OCI-LY7 (cell line): ENCODE data around the gene CCDC39. TPM values are rescaled to one million over a fixed set of nuclear protein-coding genes. Genes with fewer than 3 reads are reported as not detected.

Experiments used
- BruUV-seq: library from RNA; stranded (reverse); fragments of 400-500 nt; replicated peaks from 2 replicates; lab custom pipeline; 2021; lab: Mats Ljungman, UMichigan
- CTCF ChIA-PET: fragments of 300-600 bp; sonication (Branson Sonifier 250); formaldehyde crosslinking; loops from one replicate; lab custom pipeline; 2022; ENCODE audit warnings: antibody characterized with exemption; ENCODE audit not compliant: unreplicated experiment; lab: Charles Lee
- POLR2A ChIA-PET: fragments of 300-600 bp; sonication (Branson Sonifier 250); formaldehyde crosslinking; loops from one replicate; lab custom pipeline; 2022; ENCODE audit warnings: antibody characterized with exemption; lab: Charles Lee
- DNase-seq: peaks from one replicate; pipeline ENCODE4 v3.0.0-alpha.2; 2015; ENCODE audit warnings: low spot score
- H2AFZ ChIP-seq: fragments of 200-600 bp; sonication (generic), shearing (Covaris generic); 2 replicates; pipeline ENCODE4 v1.6.1; 2014; ENCODE audit warnings: mild to moderate bottlenecking, antibody characterized with exemption, low read length, moderate library complexity
- H3K27ac ChIP-seq: fragments of 200-600 bp; sonication (generic); 2 replicates; pipeline ENCODE4 v1.5.1; 2014; ENCODE audit warnings: mixed run types, low read depth, mild to moderate bottlenecking, moderate library complexity, low read length, inconsistent platforms; ENCODE audit not compliant: poor library complexity, severe bottlenecking
- H3K36me3 ChIP-seq: fragments of 200-600 bp; sonication (generic); 2 replicates; pipeline ENCODE4 v1.6.1; 2014; ENCODE audit warnings: mild to moderate bottlenecking, antibody characterized with exemption, low read length, moderate library complexity, mixed read lengths; ENCODE audit not compliant: insufficient read depth
- H3K4me1 ChIP-seq: fragments of 200-600 bp; sonication (generic); 2 replicates; pipeline ENCODE4 v1.5.1; 2014; ENCODE audit warnings: mild to moderate bottlenecking, low read length; ENCODE audit not compliant: insufficient read depth, poor library complexity, severe bottlenecking
- H3K4me2 ChIP-seq: fragments of 200-600 bp; sonication (generic); 2 replicates; pipeline ENCODE4 v1.6.1; 2014; ENCODE audit warnings: mild to moderate bottlenecking, low read length
- H3K4me3 ChIP-seq: fragments of 200-600 bp; sonication (generic); 2 replicates; pipeline ENCODE4 v1.5.1; 2014; ENCODE audit warnings: mild to moderate bottlenecking, low read depth, low read length; ENCODE audit not compliant: poor library complexity, severe bottlenecking
- H3K79me2 ChIP-seq: fragments of 200-600 bp; sonication (generic); 2 replicates; pipeline ENCODE4 v1.6.1; 2016; ENCODE audit warnings: low read depth, mild to moderate bottlenecking, low read length, moderate library complexity, mixed read lengths; ENCODE audit not compliant: insufficient read depth
- H3K9me2 ChIP-seq: fragments of 200-600 bp; sonication (generic); 2 replicates; pipeline ENCODE4 v1.6.1; 2016; ENCODE audit warnings: mild to moderate bottlenecking, low read length, mixed read lengths; ENCODE audit not compliant: insufficient read depth
- H3K9me3 ChIP-seq: fragments of 200-600 bp; sonication (generic); 2 replicates; pipeline ENCODE4 v1.6.1; 2014; ENCODE audit warnings: mild to moderate bottlenecking, mixed run types, low read length, mixed read lengths
- H4K20me1 ChIP-seq: fragments of 200-600 bp; sonication (generic); 2 replicates; pipeline ENCODE4 v1.6.1; 2014; ENCODE audit warnings: mild to moderate bottlenecking, antibody characterized with exemption, low read length, moderate library complexity, mixed read lengths; ENCODE audit not compliant: insufficient read depth
- EZH2phosphoT487 ChIP-seq: fragments of 200-600 bp; sonication (generic); IDR thresholded peaks from 2 replicates; pipeline ENCODE4 v1.6.1; 2018; ENCODE audit warnings: low read depth, borderline replicate concordance, mild to moderate bottlenecking, mixed run types, antibody characterized with exemption, low read length, moderate library complexity, mixed read lengths
- intact Hi-C: fragments of 100-400 bp; cut with micrococcal nuclease; formaldehyde crosslinking; loops from one replicate; pipeline ENCODE4 v1.10.0; 2022; ENCODE audit not compliant: unreplicated experiment
- total RNA-seq, 2 experiments: library from RNA; depleted of rRNA in 1 of 2; stranded (reverse); fragments of >200 nt in 1 of 2; shearing (Covaris generic) in 1 of 2; gene quantifications; 2 replicates each; pipeline ENCODE4 v1.2.3, GENCODE V29; 2014 to 2022
- TF ChIP-seq, protein P1 (sequence below): fragments of 200-600 bp; sonication (generic); conservative IDR thresholded peaks from 2 replicates; pipeline ENCODE4 v1.5.1; 2014; ENCODE audit warnings: mild to moderate bottlenecking, antibody characterized with exemption, low read length, moderate library complexity, mixed read lengths

Gene CCDC39
- total RNA-seq, 2 experiments from 2014 or later, result 0.03 TPM; not detected in 1

DNA sequence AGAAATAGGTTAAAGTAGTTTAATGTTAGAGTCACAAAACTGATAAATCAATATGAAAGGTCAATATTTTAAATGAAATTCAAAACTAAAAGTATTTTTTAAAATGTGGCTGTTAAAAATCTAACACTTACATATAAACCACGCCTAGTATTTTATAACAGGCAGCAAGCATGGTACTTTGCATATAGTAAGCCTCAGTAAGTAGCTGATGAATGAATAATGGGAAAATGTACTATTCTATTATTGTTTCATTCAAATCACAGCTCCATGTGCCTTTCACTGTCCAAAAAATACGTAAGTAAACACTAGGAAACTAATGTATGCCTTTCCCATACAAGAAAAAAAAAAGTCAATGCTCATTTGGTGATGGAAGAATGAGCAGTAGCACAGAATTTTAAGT lies 17.8 kb downstream of the CCDC39 start:
- H4K20me1 ChIP-seq, result no peaks in the 10 kb centered on the region
- CTCF ChIA-PET, result no interaction called here
- no peaks in the 10 kb centered on the region for H3K36me3 ChIP-seq
- H3K4me1 ChIP-seq, result no peaks in the 10 kb centered on the region
- no peak for TF ChIP-seq EZH2phosphoT487
- intact Hi-C loops, result no loop called here
- no peak overlapping the region for H3K4me2 ChIP-seq
- H3K27ac ChIP-seq, result no peak overlapping the region
- H3K4me3 ChIP-seq, result no peak overlapping the region
- no peak for DNase-seq
- H2AFZ ChIP-seq, result no peak overlapping the region
- no peaks in the 10 kb centered on the region for H3K9me3 ChIP-seq
- no peaks in the 10 kb centered on the region for H3K9me2 ChIP-seq
- H3K79me2 ChIP-seq, result no peaks in the 10 kb centered on the region
- POLR2A ChIA-PET, result interaction anchor here (0.6 kb wide), 1 partner anchor 87 kb away, joined by 3 read pairs; no protein-coding TSS in a partner anchor
- BruUV-seq, result no TSS peak

DNA sequence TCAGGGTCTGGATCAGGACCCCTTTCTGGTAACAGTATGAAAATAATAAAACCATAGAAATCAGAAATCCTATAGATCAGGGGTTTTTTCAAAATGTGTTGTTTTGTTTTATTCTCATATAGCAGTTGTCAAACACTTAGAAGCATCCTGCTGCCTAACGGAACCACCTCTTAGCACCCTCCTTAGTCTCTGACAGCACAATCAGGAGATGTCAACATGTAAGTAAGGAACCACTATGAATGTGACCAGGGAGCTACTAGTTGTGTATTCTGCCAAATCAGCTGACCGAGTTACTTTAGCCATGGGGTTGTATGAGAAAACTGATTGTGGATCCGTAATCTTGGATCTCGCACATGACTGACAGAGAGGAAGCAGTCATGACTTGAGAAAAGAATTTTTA lies 22.2 kb downstream of the CCDC39 start:
- BruUV-seq, result no TSS peak
- POLR2A ChIA-PET, result no interaction called here

DNA sequence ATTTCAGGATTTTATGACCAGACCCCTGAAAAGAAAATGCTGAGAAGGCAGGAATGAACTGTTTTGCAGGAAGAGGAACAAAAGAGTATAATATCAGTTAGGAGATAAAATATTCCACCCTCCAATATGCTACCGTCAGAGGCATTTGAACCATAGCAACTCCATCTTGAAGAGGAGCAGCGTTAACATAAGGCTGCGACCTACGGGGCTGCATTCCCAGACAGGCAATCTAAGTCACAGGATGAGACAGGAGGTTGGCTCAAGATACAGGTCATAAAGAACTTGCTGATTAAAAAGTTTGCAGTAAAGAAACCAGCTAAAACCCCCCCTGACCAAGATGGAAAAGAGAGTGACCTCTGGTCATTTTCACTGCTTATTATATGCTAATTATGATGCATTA lies 22.9 kb downstream of the CCDC39 start:
- Histone ChIP-seq H3K27ac (no peak overlapping the region), H2AFZ (no peak overlapping the region), H3K36me3 (no peaks in the 10 kb centered on the region), H4K20me1 (no peaks in the 10 kb centered on the region), H3K79me2 (no peaks in the 10 kb centered on the region), H3K9me2 (no peaks in the 10 kb centered on the region), H3K4me2 (no peak overlapping the region), H3K4me1 (no peaks in the 10 kb centered on the region), H3K4me3 (no peak overlapping the region), H3K9me3 (no peaks in the 10 kb centered on the region)
- ChIA-PET POLR2A (no interaction called here), CTCF (no interaction called here)
- BruUV-seq, result no TSS peak
- TF ChIP-seq, protein P1, sequence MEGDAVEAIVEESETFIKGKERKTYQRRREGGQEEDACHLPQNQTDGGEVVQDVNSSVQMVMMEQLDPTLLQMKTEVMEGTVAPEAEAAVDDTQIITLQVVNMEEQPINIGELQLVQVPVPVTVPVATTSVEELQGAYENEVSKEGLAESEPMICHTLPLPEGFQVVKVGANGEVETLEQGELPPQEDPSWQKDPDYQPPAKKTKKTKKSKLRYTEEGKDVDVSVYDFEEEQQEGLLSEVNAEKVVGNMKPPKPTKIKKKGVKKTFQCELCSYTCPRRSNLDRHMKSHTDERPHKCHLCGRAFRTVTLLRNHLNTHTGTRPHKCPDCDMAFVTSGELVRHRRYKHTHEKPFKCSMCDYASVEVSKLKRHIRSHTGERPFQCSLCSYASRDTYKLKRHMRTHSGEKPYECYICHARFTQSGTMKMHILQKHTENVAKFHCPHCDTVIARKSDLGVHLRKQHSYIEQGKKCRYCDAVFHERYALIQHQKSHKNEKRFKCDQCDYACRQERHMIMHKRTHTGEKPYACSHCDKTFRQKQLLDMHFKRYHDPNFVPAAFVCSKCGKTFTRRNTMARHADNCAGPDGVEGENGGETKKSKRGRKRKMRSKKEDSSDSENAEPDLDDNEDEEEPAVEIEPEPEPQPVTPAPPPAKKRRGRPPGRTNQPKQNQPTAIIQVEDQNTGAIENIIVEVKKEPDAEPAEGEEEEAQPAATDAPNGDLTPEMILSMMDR, result no peak
- no peak for TF ChIP-seq EZH2phosphoT487
- intact Hi-C loops, result no loop called here
- no peak for DNase-seq

More for the DNA sequence above, 22.2 kb downstream of the CCDC39 start:
- intact Hi-C loops, result no loop called here
- Histone ChIP-seq H4K20me1 (no peaks in the 10 kb centered on the region), H3K27ac (no peak overlapping the region), H3K9me3 (no peaks in the 10 kb centered on the region), H2AFZ (no peak overlapping the region), H3K4me3 (no peak overlapping the region), H3K36me3 (no peaks in the 10 kb centered on the region), H3K9me2 (no peaks in the 10 kb centered on the region), H3K4me2 (no peak overlapping the region), H3K4me1 (no peaks in the 10 kb centered on the region), H3K79me2 (no peaks in the 10 kb centered on the region)
- CTCF ChIA-PET, result no interaction called here
- TF ChIP-seq, protein P1, result no peak
- no peak for TF ChIP-seq EZH2phosphoT487
- DNase-seq, result no peak
